MM.1S (cell line): ENCODE measurements around the gene MIS12.

ENCODE experiments used
- DNase-seq: peaks from one replicate; pipeline ENCODE4 v3.0.0-alpha.2; 2015
- H2AFZ ChIP-seq: fragments of 300-600 bp; sonication (generic); 2 replicates; pipeline ENCODE4 v1.6.0; 2016; ENCODE audit warnings: antibody characterized with exemption, low read length
- H3F3A ChIP-seq: fragments of 300-600 bp; sonication (generic); 2 replicates; pipeline ENCODE4 v1.6.1; 2016; ENCODE audit warnings: mild to moderate bottlenecking, antibody characterized with exemption, low read length, moderate library complexity, mixed read lengths; ENCODE audit not compliant: insufficient read depth
- H3K27ac ChIP-seq: fragments of 300-600 bp; sonication (generic); 2 replicates; pipeline ENCODE4 v1.5.1; 2016; ENCODE audit warnings: mild to moderate bottlenecking, low read length
- H3K27me3 ChIP-seq: fragments of 300-600 bp; sonication (generic); replicated peaks from 2 replicates; pipeline ENCODE4 v1.6.0; 2016; ENCODE audit warnings: low read length; ENCODE audit not compliant: insufficient read depth
- H3K36me3 ChIP-seq: fragments of 300-600 bp; sonication (generic); replicated peaks from 2 replicates; pipeline ENCODE4 v1.6.1; 2016; ENCODE audit warnings: mild to moderate bottlenecking, low read length, mixed read lengths; ENCODE audit not compliant: insufficient read depth
- H3K4me1 ChIP-seq: fragments of 300-600 bp; sonication (generic); 2 replicates; pipeline ENCODE4 v1.6.1; 2016; ENCODE audit warnings: low read length, mixed read lengths
- H3K4me2 ChIP-seq: fragments of 300-600 bp; sonication (generic); 2 replicates; pipeline ENCODE4 v1.6.0; 2016; ENCODE audit warnings: low read depth, low read length
- H3K4me3 ChIP-seq: fragments of 300-600 bp; sonication (generic); 2 replicates; pipeline ENCODE4 v1.5.1; 2016; ENCODE audit warnings: low read length, mixed read lengths
- H3K79me2 ChIP-seq: fragments of 300-600 bp; sonication (generic); 2 replicates; pipeline ENCODE4 v1.6.1; 2016; ENCODE audit warnings: mixed run types, low read length, mixed read lengths
- H3K9ac ChIP-seq: fragments of 300-600 bp; sonication (generic); 2 replicates; pipeline ENCODE4 v1.6.1; 2016; ENCODE audit warnings: low read length, mixed read lengths
- H3K9me2 ChIP-seq: fragments of 300-600 bp; sonication (generic); replicated peaks from 2 replicates; pipeline ENCODE4 v1.6.1; 2016; ENCODE audit warnings: mild to moderate bottlenecking, low read length, mixed read lengths; ENCODE audit not compliant: insufficient read depth
- H3K9me3 ChIP-seq: fragments of 300-600 bp; sonication (generic); replicated peaks from 2 replicates; pipeline ENCODE4 v1.6.1; 2016; ENCODE audit warnings: mild to moderate bottlenecking, low read length, mixed read lengths; ENCODE audit not compliant: insufficient read depth
- H4K20me1 ChIP-seq: fragments of 300-600 bp; sonication (generic); 2 replicates; pipeline ENCODE4 v1.6.1; 2016; ENCODE audit warnings: mild to moderate bottlenecking, low read length, moderate library complexity, mixed read lengths; ENCODE audit not compliant: insufficient read depth
- EZH2 ChIP-seq: fragments of 300-600 bp; sonication (generic); optimal IDR thresholded peaks from 2 replicates; pipeline ENCODE3; 2017; ENCODE audit warnings: low read depth, mild to moderate bottlenecking, antibody characterized with exemption, low read length, mixed read lengths
- EZH2phosphoT487 ChIP-seq: fragments of 300-600 bp; sonication (generic); IDR thresholded peaks from 2 replicates; pipeline ENCODE4 v1.6.1; 2018; ENCODE audit warnings: antibody characterized with exemption, low read length
- TF ChIP-seq, protein P1 (sequence below): fragments of 300-600 bp; sonication (generic); IDR thresholded peaks from 2 replicates; pipeline ENCODE4 v1.5.1; 2016; ENCODE audit warnings: antibody characterized with exemption, low read length, mixed read lengths

MIS12 gene

DNA sequence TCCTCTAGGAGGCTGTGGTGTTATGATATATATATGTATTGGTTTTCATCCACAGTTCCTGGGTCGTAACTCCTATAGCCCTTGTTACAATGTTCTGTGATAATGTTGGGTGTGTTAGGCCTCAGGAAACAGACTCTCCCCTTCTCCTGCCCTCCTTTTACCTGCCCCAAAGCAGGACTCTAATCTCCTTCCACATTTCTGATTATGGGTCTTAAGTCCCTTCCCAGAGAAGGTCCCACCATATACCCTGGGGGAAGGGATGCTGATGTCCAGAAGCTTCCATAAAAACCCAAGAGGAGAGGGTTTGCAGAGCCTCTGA is 47.0 kb upstream of the MIS12 start:
- H3K36me3 ChIP-seq, result peaks cover 10% of the 10 kb centered on the region

DNA sequence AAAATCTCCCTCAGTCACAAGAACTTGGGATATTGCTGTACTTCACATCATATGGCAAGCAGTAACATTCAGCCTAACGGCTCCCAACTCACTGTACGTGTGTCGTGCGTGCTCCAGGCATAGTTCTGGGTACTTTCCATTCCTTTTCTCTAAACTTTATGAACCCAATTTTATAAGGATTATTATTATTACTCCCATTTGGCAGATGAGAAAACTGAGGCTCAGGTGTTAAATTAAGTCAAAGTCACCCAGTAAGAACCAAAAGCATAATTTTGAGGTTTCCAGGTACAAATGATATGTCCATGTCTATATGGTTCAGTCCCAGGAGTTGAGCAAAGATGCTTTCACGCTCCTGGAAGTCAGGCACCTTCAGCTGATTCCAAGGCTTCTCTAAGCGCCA is 42.6 kb upstream of the MIS12 start:
- Histone ChIP-seq H3K9ac (no peak overlapping the region), H3K79me2 (peaks cover 8% of the 10 kb centered on the region), H3K9me3 (no peaks in the 10 kb centered on the region), H3K9me2 (no peaks in the 10 kb centered on the region), H3K36me3 (peaks cover 8% of the 10 kb centered on the region; the same call in 1 of the 2 replicates), H3F3A (peaks cover 2% of the 10 kb centered on the region; the same call in 1 of the 2 replicates), H2AFZ (no peak overlapping the region), H3K27ac (no peak overlapping the region), H3K4me1 (peaks cover 4% of the 10 kb centered on the region; the same call in 1 of the 2 replicates), H4K20me1 (no peaks in the 10 kb centered on the region), H3K4me2 (no peak overlapping the region), H3K4me3 (no peak overlapping the region), H3K27me3 (no peaks in the 10 kb centered on the region)
- TF ChIP-seq EZH2 (no peak), EZH2phosphoT487 (no peak)
- TF ChIP-seq, protein P1, sequence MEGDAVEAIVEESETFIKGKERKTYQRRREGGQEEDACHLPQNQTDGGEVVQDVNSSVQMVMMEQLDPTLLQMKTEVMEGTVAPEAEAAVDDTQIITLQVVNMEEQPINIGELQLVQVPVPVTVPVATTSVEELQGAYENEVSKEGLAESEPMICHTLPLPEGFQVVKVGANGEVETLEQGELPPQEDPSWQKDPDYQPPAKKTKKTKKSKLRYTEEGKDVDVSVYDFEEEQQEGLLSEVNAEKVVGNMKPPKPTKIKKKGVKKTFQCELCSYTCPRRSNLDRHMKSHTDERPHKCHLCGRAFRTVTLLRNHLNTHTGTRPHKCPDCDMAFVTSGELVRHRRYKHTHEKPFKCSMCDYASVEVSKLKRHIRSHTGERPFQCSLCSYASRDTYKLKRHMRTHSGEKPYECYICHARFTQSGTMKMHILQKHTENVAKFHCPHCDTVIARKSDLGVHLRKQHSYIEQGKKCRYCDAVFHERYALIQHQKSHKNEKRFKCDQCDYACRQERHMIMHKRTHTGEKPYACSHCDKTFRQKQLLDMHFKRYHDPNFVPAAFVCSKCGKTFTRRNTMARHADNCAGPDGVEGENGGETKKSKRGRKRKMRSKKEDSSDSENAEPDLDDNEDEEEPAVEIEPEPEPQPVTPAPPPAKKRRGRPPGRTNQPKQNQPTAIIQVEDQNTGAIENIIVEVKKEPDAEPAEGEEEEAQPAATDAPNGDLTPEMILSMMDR, result no peak
- DNase-seq, result no peak

More for the DNA sequence above, 47.0 kb upstream of the MIS12 start:
- Histone ChIP-seq H4K20me1 (no peaks in the 10 kb centered on the region), H3K4me1 (peaks cover 10% of the 10 kb centered on the region), H3F3A (peaks cover 2% of the 10 kb centered on the region; the same call in 1 of the 2 replicates), H2AFZ (peak overlapping the region; percentile 80), H3K79me2 (peaks cover 47% of the 10 kb centered on the region), H3K9me3 (no peaks in the 10 kb centered on the region), H3K27ac (peak overlapping the region; percentile 45; the same call in 1 of the 2 replicates), H3K4me3 (peak overlapping the region; percentile 42), H3K9me2 (no peaks in the 10 kb centered on the region), H3K9ac (peak overlapping the region; percentile 39; the same call in 1 of the 2 replicates), H3K27me3 (no peaks in the 10 kb centered on the region), H3K4me2 (peak overlapping the region; percentile 76; the same call in 1 of the 2 replicates)
- TF ChIP-seq EZH2phosphoT487 (no peak), EZH2 (no peak)
- TF ChIP-seq, protein P1, result no peak; the same call in 1 of the 2 replicates
- DNase-seq, result no peak

GRCh38 chr17:5444209-5444608 is 42.2 kb upstream of the MIS12 start:
- Histone ChIP-seq H3K9me3 (no peaks in the 10 kb centered on the region), H3K27ac (no peak overlapping the region), H3K27me3 (no peaks in the 10 kb centered on the region), H3K4me2 (no peak overlapping the region), H3F3A (peaks cover 2% of the 10 kb centered on the region; the same call in 1 of the 2 replicates), H2AFZ (no peak overlapping the region), H3K4me1 (peaks cover 4% of the 10 kb centered on the region; the same call in 1 of the 2 replicates), H3K36me3 (peaks cover 8% of the 10 kb centered on the region; the same call in 1 of the 2 replicates), H4K20me1 (no peaks in the 10 kb centered on the region), H3K9ac (no peak overlapping the region), H3K9me2 (no peaks in the 10 kb centered on the region), H3K4me3 (no peak overlapping the region), H3K79me2 (peaks cover 6% of the 10 kb centered on the region; the same call in 1 of the 2 replicates)
- no peak for DNase-seq
- TF ChIP-seq, protein P1, result no peak
- no peak for TF ChIP-seq EZH2
- no peak for TF ChIP-seq EZH2phosphoT487
